HL-60 (cell line): ENCODE data around the gene APOC1.
A peak's percentile ranks its signal among the peaks of the same experiment; 100 is the strongest.

ENCODE experiments used
- DNase-seq, 2 experiments: peaks; one replicate each; pipeline ENCODE4 v3.0.0-alpha.2; 2010 to 2020; ENCODE audit warnings: low read depth in 1 of 2, low spot score in 1 of 2
- H3K27ac ChIP-seq: fragments of 250-450 bp; sonication (Bioruptor Pico); replicated peaks from 2 replicates; pipeline ENCODE4 v1.5.1; 2020; ENCODE audit warnings: mild to moderate bottlenecking, moderate library complexity
- H3K27me3 ChIP-seq: fragments of 250-450 bp; sonication (Bioruptor Pico); 2 replicates; pipeline ENCODE4 v1.5.1; 2021; ENCODE audit warnings: mild to moderate bottlenecking, moderate library complexity; ENCODE audit not compliant: insufficient read depth, poor library complexity, severe bottlenecking
- H3K4me3 ChIP-seq: replicated peaks from 2 replicates; pipeline ENCODE4 v1.5.1; 2011; ENCODE audit warnings: mild to moderate bottlenecking, control low read depth, low read length; ENCODE audit not compliant: insufficient read depth
- CTCF ChIP-seq: IDR thresholded peaks from one replicate; pipeline ENCODE4 v1.5.1; 2011; ENCODE audit warnings: low read length, control low read depth, inconsistent platforms; ENCODE audit not compliant: insufficient read depth
- GABPA ChIP-seq: IDR thresholded peaks from 2 replicates; pipeline ENCODE4 v1.6.1; 2012; ENCODE audit warnings: low read depth
- POLR2AphosphoS5 ChIP-seq: IDR thresholded peaks from 2 replicates; pipeline ENCODE4 v1.6.1; 2012; ENCODE audit warnings: low read depth
- REST ChIP-seq: IDR thresholded peaks from 2 replicates; pipeline ENCODE4 v1.6.1; 2012; ENCODE audit warnings: low read depth; ENCODE audit not compliant: insufficient replicate concordance
- SPI1 ChIP-seq: IDR thresholded peaks from 2 replicates; pipeline ENCODE4 v1.6.1; 2012; ENCODE audit warnings: low read depth, mild to moderate bottlenecking, borderline replicate concordance

APOC1 gene

GRCh38 chr19:44905437-44906160 lies 8.8 kb upstream of the APOC1 start, which contains the start of gene APOE:
APOE (plus strand) TSS chr19:44905796; CDS start chr19:44906625, 829 bp downstream.
- no peak within 1 kb of the TSS for H3K27ac ChIP-seq
- H3K4me3 ChIP-seq, result no peak within 1 kb of the TSS
- H3K27me3 ChIP-seq, result peaks cover 10% of the 10 kb centered on the region
- DNase-seq, result no peak
- TF ChIP-seq POLR2AphosphoS5 (peak; percentile 21; the same call in 1 of the 2 replicates), REST (no peak)

- DNase-seq, result no peak
- no peak for TF ChIP-seq CTCF
- TF ChIP-seq POLR2AphosphoS5, result no peak
- no peak for TF ChIP-seq SPI1
- no peak for TF ChIP-seq GABPA
- no peak for TF ChIP-seq REST
- peaks cover 10% of the 10 kb centered on the region for H3K27me3 ChIP-seq
- H3K27ac ChIP-seq, result no peak overlapping the region
- H3K4me3 ChIP-seq, result no peak overlapping the region
These were observed 6.8 kb upstream of the APOC1 start for GRCh38 chr19:44907613-44908012.

- Histone ChIP-seq H3K4me3 (no peak overlapping the region), H3K27me3 (peaks cover 10% of the 10 kb centered on the region), H3K27ac (no peak overlapping the region)
- no peak for DNase-seq
- TF ChIP-seq GABPA, result no peak
- no peak for TF ChIP-seq CTCF
- no peak for TF ChIP-seq REST
- no peak for TF ChIP-seq SPI1
- TF ChIP-seq POLR2AphosphoS5, result no peak
These were observed 6.2 kb upstream of the APOC1 start for GRCh38 chr19:44908074-44908835.
